GM18907 (cell line): ENCODE results near the gene CLCNKA.
"Not testable (repeated sequence)": the region's sequence is repeated elsewhere in the genome, so short reads cannot be mapped to it uniquely, and the experiment has no call there.

Experiments used
- ATAC-seq: cut with Tn5 transposase; IDR thresholded peaks from one replicate; pipeline ENCODE4 v1.9.1; 2021; ENCODE audit warnings: mild to moderate bottlenecking, moderate library complexity; ENCODE audit not compliant: unreplicated experiment

Gene CLCNKA

DNA sequence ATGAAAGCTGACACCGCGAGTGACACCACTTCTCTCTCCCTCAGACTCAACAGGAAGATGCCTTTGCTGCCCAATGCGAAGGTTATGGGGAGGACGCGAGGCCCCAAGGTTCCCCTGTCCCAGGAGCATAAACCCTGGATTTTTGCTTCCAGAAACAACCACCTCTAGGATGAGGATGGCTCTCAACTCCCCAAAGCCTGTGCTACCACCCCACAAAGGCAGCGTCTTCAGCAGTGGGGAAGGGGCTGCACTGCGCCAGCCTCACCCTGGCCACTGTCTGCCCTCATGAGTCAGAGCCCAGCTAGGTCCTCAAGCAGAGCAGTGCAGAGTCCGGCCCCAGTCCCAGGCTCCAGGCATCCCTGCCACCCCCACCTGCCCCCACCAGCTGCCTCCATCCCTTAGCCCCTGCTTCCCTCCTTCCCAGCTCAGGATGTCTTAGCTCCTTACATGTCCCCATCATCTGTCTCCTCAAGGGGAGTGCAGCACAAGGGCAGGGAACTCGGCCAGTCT, 24.7 kb upstream of the CLCNKA start:
- ATAC-seq = no peak

DNA sequence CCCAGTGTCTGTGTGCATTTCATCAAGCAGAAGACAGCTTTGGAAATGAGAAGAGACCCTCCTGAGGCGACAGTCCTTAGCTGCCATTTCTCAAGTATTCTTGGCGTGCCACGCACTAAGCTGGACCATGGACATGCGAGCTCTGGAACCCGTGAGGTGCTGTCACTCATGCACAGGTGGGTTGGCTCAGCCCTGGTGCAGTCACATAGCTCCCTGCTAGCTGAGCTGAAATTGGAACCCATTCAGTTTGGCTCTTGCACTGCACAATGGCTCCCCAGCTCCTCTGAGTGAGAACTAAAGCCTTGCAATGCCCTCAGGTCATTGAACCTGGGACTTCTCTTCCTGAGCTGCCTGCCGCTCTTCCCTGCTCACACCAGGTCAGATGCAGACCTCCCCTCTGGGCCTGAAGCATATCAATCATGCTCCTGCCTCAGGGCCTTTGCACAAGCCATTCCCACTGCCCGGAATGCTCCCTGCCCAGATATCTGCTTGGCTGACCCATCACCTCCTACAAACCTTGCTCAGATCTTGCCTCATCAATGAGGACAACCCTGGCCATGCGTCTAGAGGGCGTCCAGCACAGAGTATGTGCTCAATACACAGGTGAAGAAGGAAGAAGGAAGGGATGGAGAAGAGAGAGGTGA, 24.1 kb upstream of the CLCNKA start:
- no peak for ATAC-seq

DNA sequence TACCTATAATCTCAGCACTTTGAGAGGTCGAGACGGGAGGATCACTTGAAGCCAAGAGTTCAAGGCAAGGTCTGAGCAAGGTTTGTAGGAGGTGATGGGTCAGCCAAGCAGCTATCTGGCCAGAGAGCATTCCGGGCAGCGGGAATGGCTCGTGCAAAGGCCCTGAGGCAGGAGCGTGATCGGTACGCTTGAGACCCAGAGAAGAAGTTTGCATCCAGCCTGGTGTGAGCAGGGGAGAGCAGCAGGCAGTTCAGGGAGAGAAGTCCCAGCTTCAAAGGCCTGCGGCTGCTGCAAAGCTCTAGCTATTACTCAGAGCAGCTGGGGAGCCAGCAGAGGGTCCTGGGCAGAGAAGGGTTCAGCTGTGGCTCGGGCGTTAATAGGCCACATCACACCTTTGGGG, 22.9 kb upstream of the CLCNKA start:
- ATAC-seq = no peak

DNA sequence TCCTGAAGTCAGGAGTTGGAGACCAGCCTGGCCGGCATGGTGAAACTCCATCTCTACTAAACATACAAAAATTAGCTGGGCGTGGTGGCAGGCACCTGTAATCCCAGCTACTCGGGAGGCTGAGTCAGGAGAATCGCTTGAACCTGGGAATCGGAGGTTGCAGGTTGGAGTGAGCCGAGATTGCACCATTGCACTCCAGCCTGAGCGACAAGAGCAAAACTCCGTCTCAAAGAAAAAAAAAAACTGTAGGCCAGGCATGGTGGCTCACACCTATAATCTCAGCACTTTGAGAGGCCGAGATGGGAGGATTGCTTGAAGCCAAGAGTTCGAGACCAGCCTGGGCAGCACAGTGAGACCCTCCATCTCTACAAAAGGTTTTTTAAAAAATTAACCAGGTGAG, 20.6 kb upstream of the CLCNKA start:
- not testable (repeated sequence) for ATAC-seq

DNA sequence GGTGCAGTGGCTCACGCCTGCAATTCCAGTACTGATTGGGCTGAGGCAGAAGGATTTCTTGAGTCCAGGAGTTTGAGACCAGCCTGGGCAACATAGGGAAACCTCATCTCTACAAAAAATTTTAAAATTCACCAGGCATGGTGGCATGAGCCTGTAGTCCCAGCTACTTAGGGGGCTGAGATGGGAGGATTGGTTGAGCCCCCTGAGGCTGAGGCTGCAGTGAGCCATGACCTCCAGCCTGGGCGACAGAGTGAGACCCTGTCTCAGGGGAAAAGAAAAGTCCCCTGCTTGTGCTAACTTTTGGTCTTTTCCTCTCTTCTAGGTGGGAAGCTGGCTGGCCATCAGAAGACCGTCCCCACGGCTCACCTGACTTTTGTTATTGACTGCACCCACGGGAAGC, 16.2 kb upstream of the CLCNKA start:
- ATAC-seq = no peak

DNA sequence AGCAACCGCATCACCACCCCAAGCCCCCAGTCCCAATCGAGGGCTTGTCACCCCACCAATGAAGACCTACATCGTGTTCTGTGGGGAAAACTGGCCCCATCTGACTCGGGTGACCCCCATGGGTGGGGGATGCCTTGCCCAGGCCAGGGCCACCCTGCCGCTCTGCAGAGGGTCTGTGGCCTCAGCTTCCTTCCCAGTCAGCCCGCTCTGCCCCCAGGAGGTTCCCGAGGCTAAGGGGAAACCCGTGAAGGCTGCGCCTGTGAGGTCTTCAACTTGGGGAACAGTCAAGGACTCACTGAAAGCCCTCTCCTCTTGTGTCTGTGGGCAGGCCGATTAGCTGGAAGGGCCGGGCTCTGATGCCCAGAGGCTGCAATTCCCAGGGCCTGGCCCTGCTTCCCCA, 15.8 kb upstream of the CLCNKA start:
- no peak for ATAC-seq

DNA sequence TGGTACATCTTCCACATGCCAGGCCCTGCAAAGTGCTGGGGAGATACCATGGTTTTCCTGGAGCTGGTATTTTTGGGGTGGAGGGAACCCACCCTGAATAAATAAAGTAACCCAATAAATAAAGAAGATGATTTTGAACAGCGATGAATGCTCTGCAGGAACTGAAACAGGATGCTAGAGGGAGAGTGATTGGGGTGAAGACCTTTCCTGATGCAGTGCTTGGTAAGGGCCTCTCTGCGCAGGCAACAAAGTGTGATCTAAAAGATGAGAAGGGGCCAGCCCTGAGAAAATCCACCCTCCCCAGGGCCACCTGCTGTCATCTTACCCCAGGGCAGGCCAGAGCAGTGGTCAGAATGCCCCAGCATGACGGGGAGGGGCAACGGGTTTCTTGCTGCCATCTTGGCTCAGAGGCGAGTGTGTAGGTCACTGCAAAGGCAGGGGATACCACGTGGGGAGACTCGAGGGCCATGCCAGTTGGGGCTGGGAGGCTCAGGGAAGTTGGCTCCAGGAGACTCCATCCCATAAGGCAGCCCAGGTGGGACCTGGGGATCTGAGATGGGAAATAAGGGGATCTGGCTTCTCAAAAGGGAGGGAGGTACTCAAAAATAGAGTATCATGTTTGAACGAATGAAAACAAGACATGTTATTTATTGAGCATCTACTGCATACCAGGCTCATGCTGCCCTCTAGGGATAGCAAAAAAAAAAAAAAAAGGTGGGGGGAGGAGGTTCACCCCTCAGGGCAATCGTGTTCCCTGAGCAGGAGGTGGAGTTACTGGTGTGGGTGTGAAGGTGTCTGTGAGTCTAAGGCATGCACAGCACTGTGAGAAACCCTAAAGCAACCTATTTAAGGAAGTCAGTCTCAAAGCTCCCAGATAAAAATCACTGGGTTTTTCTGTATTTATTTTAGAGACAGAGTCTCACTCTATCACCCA, 15.0 kb upstream of the CLCNKA start:
- no peak for ATAC-seq

DNA sequence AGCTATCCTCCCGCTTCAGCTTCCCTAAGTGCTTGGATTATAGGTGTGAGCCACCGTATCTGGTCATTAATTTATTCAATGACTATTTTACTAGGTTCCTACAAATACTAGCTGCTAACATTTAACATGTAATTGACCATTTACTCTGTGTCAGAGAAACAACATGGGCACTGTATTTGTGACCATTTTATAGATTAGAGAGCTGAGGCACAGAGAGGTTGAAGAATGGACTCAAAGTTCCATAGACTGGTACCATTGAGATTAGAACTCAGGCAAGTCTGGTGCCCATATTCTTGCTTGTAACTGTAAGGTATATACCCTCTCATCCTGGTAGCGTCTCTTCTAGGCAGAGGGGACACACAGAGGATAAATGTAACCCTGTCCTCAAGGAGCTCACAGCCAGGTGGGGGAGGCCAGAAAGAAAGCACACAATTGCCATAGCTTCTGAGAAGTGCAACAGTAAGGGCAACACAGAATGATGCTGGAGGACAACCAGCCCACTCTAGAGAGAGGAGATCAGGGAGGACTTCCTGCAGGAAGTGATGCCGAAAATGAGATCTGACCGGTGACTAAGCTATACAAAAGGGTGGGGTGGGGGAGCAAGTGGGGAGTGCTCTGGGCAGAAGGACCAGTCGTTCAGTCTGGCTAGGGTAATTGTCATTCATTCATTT, 14.0 kb upstream of the CLCNKA start:
- ATAC-seq = no peak

DNA sequence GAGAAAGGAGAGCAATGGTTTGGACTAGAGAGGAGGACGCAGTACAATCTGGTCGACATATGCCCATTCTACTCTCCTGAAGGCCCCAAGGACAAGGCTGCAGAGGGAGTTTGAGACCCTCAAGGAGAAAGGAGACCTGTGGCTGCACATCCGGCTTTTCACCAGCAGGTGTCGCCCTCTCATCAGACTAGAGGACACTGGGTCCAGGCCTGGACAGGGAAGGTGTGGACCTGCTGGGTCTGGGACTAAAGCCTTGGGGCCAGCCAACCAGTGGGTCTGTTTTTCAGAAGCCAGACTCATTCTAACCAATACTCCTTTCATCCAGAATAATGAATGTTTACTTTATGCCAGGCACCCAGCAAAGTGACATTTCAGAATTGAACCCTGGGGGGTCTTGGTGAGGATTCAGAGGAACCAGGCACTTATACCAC, 12.8 kb upstream of the CLCNKA start:
- no peak for ATAC-seq

DNA sequence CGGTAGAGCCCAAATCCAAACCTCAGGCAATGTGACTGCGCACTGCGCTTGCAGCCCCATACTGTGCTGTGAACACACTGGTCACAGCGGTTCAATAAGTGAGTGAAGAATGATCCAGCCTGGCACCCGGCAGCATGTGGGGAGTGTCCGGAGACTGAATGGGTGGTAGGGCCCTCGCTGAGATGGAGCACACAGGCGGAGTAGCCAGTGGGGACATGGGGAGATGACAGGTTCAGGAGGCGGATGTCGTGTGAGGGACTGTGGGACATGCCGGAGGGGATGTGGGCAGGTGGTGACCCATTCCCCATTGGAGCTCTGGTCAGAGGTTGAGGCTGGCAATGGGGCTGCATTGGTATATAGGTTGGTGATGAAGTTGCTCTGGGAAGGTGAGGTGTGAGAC, 12.2 kb upstream of the CLCNKA start:
- no peak for ATAC-seq

DNA sequence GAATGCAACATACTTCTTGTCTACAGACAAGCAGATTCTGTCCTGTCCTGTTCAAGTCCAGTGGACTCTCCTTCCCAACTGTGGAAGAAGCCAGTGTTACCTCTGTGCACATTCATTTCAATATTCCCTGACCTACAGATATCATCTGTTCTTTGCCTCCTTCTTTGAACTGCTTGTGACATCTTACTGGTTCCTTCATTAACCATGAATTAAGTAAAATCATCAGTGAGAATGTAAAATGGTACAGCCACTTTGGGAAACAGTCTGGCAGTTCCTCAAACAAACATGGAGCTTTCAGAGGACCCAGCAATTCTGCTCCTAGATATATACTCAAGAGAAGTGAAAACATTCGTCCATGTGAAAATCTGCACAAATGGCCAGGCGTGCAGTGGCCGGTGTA, 11.0 kb upstream of the CLCNKA start:
- ATAC-seq = no peak

DNA sequence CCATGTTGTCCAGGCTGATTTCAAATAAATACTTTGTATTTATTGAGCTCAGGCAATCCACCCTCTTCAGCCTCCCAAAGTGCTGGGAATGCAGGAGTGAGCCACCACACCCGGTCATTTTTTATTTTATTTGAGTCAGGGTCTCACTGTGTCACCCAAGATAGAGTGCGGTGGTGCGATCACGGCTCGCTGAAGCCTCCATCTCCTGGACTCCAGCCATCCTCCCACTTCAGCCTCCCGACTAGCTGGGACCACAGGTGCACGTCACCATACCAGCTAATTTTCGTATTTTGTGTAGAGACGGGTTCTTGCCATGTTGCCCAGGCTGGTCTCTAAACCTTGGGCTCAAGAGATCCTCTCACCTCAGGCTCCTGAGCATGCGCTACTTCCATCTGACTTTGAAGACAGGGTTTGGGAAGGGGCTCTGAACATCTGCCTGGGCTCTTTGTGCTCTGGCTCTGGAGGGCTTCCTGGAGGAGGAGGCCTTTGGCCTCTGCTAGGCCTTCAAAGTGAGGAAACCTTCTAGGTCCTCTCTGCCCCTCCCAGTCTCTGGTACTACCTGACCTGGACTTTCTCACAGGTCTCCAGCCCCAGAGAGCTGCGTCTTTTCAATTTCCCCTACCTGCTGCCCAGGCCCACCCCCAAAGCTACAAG, 9.8 kb upstream of the CLCNKA start:
- no peak for ATAC-seq

DNA sequence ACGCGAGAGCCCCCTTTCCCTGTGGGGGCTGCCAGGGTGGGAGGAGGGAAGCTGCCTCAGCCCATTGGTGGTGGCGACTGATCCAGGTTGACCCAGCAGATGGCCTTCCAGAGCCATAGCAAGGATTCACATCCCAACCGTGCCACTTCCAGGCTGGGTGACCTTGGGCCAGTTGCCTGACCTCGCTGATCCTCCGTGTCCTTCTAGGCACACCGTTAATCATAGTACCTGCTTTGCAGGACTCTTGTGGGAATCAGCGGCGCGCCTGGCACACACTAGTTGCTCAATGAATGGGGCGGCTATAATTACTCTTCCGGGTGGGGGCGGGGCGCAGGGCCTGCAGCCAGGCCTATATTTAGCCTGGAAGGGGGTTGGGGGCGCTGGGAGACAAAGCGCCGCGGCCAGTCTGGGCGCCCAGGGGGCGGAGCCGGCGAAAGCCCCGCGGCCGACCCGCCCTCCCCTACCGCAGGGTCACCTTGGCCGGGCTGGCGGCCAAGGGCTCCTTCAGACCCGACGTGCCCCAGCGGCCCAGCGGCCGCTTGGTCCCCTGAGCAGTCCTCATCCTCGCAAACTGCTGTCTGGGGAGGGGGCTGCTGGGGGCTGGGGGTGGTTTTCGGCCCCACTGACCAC, 9.1 kb upstream of the CLCNKA start:
- no peak for ATAC-seq

DNA sequence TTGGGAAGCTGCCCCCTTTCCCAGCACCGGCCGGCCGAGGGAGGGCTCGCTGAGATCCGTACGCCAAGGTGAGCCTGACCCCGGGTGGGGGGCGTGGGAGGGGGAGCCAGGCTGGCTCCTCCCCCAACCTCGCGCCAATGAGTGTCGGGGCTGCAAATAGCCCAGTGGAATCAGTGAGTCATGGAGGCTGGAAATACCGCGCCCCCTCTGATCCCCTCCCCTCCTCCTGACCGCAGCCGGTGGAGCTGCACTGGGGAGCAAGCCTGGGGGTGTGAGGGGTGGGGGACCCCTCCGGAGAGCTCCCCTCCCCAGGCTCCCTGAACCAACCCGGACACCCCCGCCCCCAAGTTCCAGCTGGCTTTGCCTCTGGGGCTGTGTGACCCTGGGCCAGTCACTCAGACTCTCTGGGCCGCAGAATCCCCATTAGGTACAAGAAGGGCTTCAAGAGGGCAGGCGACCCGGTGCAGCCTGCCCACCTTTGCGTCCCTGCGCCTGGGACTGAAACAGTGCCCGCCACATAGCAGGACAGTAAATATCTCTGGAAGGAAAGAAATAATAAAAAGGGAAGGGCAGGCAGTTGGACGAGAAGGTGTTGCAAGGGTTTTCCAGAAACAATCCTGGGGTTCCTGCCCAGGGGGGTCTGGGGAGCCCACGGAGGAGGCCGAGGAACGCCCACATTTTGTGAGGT, 8.5 kb upstream of the CLCNKA start:
- no peak for ATAC-seq

DNA sequence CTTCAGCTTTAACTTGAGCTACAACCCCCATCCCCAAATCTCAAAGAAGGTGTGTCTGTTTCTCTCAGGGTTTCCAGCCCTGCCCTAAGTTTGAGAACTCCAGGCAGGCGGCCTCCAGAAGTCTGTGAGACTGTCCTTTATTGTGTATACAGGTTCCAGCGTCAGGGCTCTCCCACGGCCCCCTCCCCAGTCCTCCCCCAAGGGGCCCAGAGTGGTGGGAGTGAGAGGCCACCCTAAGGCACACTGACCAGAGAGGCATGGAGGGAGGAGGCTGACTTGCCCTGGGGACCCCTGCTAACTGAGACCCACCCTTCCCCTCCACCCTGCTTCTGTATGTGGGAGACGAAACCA, 8.0 kb upstream of the CLCNKA start:
- ATAC-seq = no peak

DNA sequence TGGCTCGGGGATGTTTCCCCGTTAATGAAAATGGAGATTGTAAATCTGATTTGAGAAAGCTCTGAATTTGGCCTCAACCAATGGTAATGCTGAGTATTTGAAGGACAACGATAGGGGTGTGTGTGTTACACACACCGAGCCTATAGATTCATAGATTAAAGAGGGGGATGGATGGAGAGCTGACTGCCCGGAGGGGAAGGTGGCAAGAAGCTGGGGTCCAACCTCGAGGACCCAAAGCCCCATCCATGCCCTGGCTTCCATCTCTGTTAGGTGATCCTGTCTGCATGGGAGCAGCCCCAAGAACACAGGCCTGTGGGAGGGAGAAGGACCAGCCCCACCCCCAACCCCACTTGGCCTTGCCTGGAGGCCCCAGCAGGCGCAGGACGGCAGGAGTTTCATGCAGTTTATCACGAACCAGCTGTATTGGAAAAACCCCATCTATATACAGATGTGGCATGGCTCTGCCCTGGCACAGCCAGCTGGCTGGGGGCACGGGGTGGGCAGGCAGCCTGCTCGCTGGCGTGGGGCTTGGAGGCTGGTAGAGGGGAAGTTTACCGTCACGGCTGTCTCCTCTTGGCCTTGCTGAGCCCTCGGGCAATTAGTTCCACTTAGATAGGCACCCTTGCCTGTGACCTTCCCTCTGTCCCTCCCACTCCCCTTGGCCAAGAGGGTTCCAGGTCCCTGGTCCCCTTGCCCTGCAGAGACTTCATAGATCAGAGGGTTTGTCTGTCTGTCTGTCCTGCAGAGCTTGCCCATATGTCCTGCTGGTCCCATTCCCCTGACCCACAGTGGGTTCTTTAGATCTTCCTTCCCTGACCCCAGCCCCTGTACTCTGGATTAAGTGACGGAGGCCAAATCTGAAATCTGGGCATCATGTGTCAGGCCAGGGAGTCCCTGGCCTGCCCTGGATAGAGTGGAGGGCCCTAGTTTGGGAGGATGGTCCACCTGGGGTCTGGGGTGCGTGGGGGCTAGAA, 7.0 kb upstream of the CLCNKA start:
- ATAC-seq = no peak

DNA sequence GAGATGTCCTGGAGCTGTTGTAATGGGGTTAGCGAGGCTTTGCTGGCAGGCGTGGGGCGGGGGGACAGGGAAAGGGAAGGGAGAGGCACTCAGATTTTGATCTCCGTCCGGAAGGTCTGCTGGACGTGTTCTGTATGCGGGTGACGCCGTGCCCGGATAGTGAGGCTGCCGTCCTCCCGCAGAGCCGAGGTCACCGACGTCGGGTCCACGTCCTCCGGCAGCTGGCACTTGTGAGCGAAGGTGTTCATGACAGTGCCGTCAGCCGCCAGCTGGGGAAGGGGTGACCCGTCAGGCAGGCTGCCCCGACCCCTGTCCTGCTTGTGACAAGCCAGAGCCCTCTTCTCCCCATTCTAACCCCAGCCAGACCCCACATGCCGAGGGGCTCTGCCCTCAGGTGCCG, 6.3 kb upstream of the CLCNKA start:
- ATAC-seq = no peak

DNA sequence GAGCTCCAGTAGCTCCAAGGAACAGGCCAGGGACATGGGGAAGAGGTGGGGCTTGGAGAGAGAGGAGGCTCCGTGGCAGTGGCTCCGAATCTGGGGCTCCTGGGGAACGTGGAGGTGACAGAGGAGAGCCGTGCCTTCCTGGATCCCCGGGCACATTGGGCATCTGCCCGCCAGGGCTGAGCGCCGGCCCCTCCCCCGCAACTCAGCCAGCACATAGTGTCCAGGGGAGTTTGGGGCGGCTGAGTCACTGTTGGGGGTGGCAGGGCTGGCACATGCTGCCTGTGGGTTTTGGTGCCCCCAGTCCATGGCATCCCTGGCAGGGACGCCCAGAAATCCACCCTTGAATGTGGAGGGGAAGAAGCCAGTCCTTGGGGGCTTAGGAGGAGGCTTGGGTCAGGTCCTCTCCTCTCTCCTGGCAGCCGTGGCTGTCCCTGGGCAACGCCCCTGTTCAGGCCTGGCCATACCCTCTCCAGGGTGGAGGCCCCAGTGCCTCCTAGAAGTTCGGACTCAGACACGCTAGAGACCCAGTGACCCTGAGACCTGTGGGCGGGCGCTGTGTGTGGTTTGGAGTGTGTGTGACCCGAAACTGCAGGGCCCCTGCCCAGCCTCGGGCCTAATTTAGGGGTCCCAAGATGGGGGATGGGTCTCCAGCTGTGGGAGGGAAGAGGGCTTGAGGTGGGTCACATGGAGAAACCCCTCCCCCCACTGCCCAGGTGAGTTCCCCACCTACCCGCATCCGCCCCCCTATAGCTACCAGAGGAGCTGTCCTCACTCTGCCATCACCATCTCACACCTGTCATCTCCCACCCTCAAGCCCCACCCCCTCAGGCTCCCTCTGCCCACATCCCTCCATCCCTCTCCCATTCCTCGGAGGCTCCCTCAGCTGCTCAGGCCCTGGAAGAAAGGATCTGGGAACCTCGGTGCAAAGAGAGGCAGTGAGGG, 5.6 kb upstream of the CLCNKA start:
- no peak for ATAC-seq
